ENCODE data around the gene ANKRD27. TPM values are rescaled to one million over a fixed set of nuclear protein-coding genes. Genes with fewer than 3 reads are reported as not detected.

Gene ANKRD27
- total RNA-seq, 2 donors from 2014 or later: 18.8 to 22.4 TPM

- peaks cover 62% of the 10 kb centered on the region for H3K36me3 ChIP-seq
Observed at GRCh38 chr19:32611161-32611560, 63.8 kb downstream of the ANKRD27 start.

GRCh38 chr19:32607479-32607878, 67.5 kb downstream of the ANKRD27 start:
- Histone ChIP-seq H3K4me3 (no peak overlapping the region), H3K4me1 (no peaks in the 10 kb centered on the region), H3K27me3 (no peaks in the 10 kb centered on the region), H3K9me3 (no peaks in the 10 kb centered on the region), H3K36me3 (peaks cover 64% of the 10 kb centered on the region), H3K27ac (no peak overlapping the region)
- DNase-seq (ENCODE audit: low spot score): no peak
- TF ChIP-seq CTCF (IDR thresholded peaks at IDR 0.05): no peak

More at GRCh38 chr19:32611161-32611560, 63.8 kb downstream of the ANKRD27 start:
- no peak for TF ChIP-seq CTCF (IDR thresholded peaks at IDR 0.05)
- no peak overlapping the region for H3K4me3 ChIP-seq
- H3K27ac ChIP-seq: no peak overlapping the region
- H3K27me3 ChIP-seq: no peaks in the 10 kb centered on the region
- DNase-seq (ENCODE audit: low spot score): no peak
- no peaks in the 10 kb centered on the region for H3K9me3 ChIP-seq
- no peaks in the 10 kb centered on the region for H3K4me1 ChIP-seq

- no peak for DNase-seq (ENCODE audit: low spot score)
- no peaks in the 10 kb centered on the region for H3K4me1 ChIP-seq
- no peak for TF ChIP-seq CTCF (IDR thresholded peaks at IDR 0.05)
- H3K4me3 ChIP-seq: no peak overlapping the region
- H3K27ac ChIP-seq: no peak overlapping the region
- no peaks in the 10 kb centered on the region for H3K27me3 ChIP-seq
- H3K9me3 ChIP-seq: no peaks in the 10 kb centered on the region
- H3K36me3 ChIP-seq: peaks cover 66% of the 10 kb centered on the region
Observed at GRCh38 chr19:32606289-32606688, 68.7 kb downstream of the ANKRD27 start.

- no peak for TF ChIP-seq CTCF (IDR thresholded peaks at IDR 0.05)
- H3K4me3 ChIP-seq: no peak overlapping the region
- H3K9me3 ChIP-seq: no peaks in the 10 kb centered on the region
- no peak overlapping the region for H3K27ac ChIP-seq
- no peaks in the 10 kb centered on the region for H3K27me3 ChIP-seq
- peak; percentile 32 for DNase-seq (ENCODE audit: low spot score)
- H3K4me1 ChIP-seq: no peaks in the 10 kb centered on the region
- H3K36me3 ChIP-seq: peaks cover 73% of the 10 kb centered on the region
Observed at GRCh38 chr19:32605544-32605943, 69.4 kb downstream of the ANKRD27 start.

- no peak for DNase-seq (ENCODE audit: low spot score)
- peaks cover 83% of the 10 kb centered on the region for H3K36me3 ChIP-seq
- no peak for TF ChIP-seq CTCF (IDR thresholded peaks at IDR 0.05)
Observed at GRCh38 chr19:32603961-32604360, 71.0 kb downstream of the ANKRD27 start.

GRCh38 chr19:32599736-32600157, 75.2 kb downstream of the ANKRD27 start:
- Histone ChIP-seq H3K4me3 (no peak overlapping the region), H3K36me3 (peaks cover 85% of the 10 kb centered on the region), H3K4me1 (no peaks in the 10 kb centered on the region), H3K27me3 (no peaks in the 10 kb centered on the region), H3K9me3 (no peaks in the 10 kb centered on the region), H3K27ac (no peak overlapping the region)
- no peak for DNase-seq (ENCODE audit: low spot score)
- peak; percentile 64 to 88 for TF ChIP-seq CTCF (IDR thresholded peaks at IDR 0.05)

More at GRCh38 chr19:32603961-32604360, 71.0 kb downstream of the ANKRD27 start:
- no peak overlapping the region for H3K4me3 ChIP-seq
- H3K4me1 ChIP-seq: no peaks in the 10 kb centered on the region
- no peaks in the 10 kb centered on the region for H3K9me3 ChIP-seq
- H3K27me3 ChIP-seq: no peaks in the 10 kb centered on the region
- H3K27ac ChIP-seq: no peak overlapping the region
